ENCODE measurements around the gene SLC44A4. TPM values are rescaled to one million over a fixed set of nuclear protein-coding genes. Genes with fewer than 3 reads are reported as not detected.

Gene SLC44A4
- total and polyA plus RNA-seq, 9 of the 15 experiments (the other 6 are each of a cell fraction or from before 2014, with no cell fraction given), result 7.9 to 18.6 (median 11.2) TPM

DNA sequence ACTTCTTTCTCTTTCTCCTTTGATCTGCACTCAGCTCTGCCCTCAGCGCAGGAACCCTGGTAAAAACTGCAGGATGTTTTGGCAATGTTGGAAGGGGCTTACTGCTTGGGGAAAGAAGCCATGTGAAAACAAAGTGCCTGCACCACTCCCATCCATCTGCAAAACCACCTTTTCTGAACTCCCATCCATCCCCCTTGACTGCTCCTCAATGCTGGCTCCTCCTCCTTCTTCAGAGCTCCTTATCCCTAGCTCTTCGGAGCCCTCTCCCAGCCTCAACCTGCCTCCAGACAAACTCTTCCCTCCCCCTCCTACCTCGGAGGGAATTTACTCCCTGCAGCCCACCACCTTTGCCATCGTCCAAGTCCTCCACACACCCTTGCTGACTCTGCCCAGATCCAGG lies 27.3 kb upstream of the SLC44A4 start (continued):
- no peak for TF ChIP-seq HNRNPUL1 (IDR thresholded peaks at IDR 0.05; ENCODE audit: low read length)
- no peak for TF ChIP-seq ZNF263 (CRISPR knock-in tag; IDR thresholded peaks at IDR 0.05; ENCODE audit: borderline replicate concordance)
- no peak for TF ChIP-seq MXI1 (IDR thresholded peaks at IDR 0.05; ENCODE audit: low read depth, low read length)

GRCh38 chr6:31905041-31905440 lies 26.2 kb upstream of the SLC44A4 start:
- no TSS peak for BruUV-seq (replicated peaks)
- H4K20me1 ChIP-seq (replicated peaks; ENCODE audit: control insufficient read depth, insufficient read depth, low read length), result no peaks in the 10 kb centered on the region
- no peak overlapping the region for H3K27ac ChIP-seq (ENCODE audit: extremely low read depth, low read depth, low read length)
- DNase-seq (ENCODE audit: extremely low read depth in 1 of 4, low spot score in 3 of 4), result no peak
- H3K27me3 ChIP-seq (ENCODE audit: control insufficient read depth in 2 of 2, insufficient read depth in 2 of 2, low read length in 2 of 2), result no peaks in the 10 kb centered on the region
- ChIA-PET POLR2A (no interaction called here), CTCF (ENCODE audit: low intra/inter-chr PET ratio) (no interaction called here)
- H2AFZ ChIP-seq (ENCODE audit: low read depth, low read length), result no peak overlapping the region
- no peak overlapping the region for H3K9ac ChIP-seq (ENCODE audit: insufficient read depth in 1 of 2, low read depth in 2 of 2, low read length in 2 of 2)
- intact Hi-C loops (cut with micrococcal nuclease) (loop anchor here (10.0 kb wide), 1 partner anchor 290 kb away; the partner anchor contains the start of genes GPSM3 and PBX2), in situ Hi-C loops (cut with MboI) (no loop called here)
- peaks cover 28 to 44% of the 10 kb centered on the region in 2 experiments for H3K4me1 ChIP-seq (replicated peaks in 1 of 2; ENCODE audit: control insufficient read depth in 2 of 2, insufficient read depth in 2 of 2, low read length in 2 of 2)
- no peak overlapping the region for H3K4me2 ChIP-seq (ENCODE audit: insufficient read depth, low read length)
- H3K4me3 ChIP-seq, result no peak overlapping the region
- WGBS (ENCODE audit: insufficient coverage, low coverage, missing lambda C conversion rate), result 71% methylated on average over 1 of the region's 1 CpG
- no peaks in the 10 kb centered on the region for H3K9me1 ChIP-seq (ENCODE audit: control insufficient read depth, insufficient read depth, low read length)
- ATAC-seq, result no peak
- H3K79me2 ChIP-seq (ENCODE audit: control insufficient read depth, insufficient read depth, low read length), result peaks cover 11% of the 10 kb centered on the region
- H3K36me3 ChIP-seq (ENCODE audit: control insufficient read depth, insufficient read depth, low read length), result peaks cover 7% of the 10 kb centered on the region; the same call in 1 of the 3 replicates
- no peak for FAIRE-seq
- no peaks in the 10 kb centered on the region for H3K9me3 ChIP-seq (replicated peaks; ENCODE audit: control insufficient read depth, insufficient read depth, low read depth, low read length)
- no peak for TF ChIP-seq MTA1 (IDR thresholded peaks at IDR 0.05; ENCODE audit: borderline replicate concordance)
- TF ChIP-seq, protein P1, sequence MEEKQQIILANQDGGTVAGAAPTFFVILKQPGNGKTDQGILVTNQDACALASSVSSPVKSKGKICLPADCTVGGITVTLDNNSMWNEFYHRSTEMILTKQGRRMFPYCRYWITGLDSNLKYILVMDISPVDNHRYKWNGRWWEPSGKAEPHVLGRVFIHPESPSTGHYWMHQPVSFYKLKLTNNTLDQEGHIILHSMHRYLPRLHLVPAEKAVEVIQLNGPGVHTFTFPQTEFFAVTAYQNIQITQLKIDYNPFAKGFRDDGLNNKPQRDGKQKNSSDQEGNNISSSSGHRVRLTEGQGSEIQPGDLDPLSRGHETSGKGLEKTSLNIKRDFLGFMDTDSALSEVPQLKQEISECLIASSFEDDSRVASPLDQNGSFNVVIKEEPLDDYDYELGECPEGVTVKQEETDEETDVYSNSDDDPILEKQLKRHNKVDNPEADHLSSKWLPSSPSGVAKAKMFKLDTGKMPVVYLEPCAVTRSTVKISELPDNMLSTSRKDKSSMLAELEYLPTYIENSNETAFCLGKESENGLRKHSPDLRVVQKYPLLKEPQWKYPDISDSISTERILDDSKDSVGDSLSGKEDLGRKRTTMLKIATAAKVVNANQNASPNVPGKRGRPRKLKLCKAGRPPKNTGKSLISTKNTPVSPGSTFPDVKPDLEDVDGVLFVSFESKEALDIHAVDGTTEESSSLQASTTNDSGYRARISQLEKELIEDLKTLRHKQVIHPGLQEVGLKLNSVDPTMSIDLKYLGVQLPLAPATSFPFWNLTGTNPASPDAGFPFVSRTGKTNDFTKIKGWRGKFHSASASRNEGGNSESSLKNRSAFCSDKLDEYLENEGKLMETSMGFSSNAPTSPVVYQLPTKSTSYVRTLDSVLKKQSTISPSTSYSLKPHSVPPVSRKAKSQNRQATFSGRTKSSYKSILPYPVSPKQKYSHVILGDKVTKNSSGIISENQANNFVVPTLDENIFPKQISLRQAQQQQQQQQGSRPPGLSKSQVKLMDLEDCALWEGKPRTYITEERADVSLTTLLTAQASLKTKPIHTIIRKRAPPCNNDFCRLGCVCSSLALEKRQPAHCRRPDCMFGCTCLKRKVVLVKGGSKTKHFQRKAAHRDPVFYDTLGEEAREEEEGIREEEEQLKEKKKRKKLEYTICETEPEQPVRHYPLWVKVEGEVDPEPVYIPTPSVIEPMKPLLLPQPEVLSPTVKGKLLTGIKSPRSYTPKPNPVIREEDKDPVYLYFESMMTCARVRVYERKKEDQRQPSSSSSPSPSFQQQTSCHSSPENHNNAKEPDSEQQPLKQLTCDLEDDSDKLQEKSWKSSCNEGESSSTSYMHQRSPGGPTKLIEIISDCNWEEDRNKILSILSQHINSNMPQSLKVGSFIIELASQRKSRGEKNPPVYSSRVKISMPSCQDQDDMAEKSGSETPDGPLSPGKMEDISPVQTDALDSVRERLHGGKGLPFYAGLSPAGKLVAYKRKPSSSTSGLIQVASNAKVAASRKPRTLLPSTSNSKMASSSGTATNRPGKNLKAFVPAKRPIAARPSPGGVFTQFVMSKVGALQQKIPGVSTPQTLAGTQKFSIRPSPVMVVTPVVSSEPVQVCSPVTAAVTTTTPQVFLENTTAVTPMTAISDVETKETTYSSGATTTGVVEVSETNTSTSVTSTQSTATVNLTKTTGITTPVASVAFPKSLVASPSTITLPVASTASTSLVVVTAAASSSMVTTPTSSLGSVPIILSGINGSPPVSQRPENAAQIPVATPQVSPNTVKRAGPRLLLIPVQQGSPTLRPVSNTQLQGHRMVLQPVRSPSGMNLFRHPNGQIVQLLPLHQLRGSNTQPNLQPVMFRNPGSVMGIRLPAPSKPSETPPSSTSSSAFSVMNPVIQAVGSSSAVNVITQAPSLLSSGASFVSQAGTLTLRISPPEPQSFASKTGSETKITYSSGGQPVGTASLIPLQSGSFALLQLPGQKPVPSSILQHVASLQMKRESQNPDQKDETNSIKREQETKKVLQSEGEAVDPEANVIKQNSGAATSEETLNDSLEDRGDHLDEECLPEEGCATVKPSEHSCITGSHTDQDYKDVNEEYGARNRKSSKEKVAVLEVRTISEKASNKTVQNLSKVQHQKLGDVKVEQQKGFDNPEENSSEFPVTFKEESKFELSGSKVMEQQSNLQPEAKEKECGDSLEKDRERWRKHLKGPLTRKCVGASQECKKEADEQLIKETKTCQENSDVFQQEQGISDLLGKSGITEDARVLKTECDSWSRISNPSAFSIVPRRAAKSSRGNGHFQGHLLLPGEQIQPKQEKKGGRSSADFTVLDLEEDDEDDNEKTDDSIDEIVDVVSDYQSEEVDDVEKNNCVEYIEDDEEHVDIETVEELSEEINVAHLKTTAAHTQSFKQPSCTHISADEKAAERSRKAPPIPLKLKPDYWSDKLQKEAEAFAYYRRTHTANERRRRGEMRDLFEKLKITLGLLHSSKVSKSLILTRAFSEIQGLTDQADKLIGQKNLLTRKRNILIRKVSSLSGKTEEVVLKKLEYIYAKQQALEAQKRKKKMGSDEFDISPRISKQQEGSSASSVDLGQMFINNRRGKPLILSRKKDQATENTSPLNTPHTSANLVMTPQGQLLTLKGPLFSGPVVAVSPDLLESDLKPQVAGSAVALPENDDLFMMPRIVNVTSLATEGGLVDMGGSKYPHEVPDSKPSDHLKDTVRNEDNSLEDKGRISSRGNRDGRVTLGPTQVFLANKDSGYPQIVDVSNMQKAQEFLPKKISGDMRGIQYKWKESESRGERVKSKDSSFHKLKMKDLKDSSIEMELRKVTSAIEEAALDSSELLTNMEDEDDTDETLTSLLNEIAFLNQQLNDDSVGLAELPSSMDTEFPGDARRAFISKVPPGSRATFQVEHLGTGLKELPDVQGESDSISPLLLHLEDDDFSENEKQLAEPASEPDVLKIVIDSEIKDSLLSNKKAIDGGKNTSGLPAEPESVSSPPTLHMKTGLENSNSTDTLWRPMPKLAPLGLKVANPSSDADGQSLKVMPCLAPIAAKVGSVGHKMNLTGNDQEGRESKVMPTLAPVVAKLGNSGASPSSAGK (IDR thresholded peaks at IDR 0.05), result no peak
- TF ChIP-seq, protein P2, sequence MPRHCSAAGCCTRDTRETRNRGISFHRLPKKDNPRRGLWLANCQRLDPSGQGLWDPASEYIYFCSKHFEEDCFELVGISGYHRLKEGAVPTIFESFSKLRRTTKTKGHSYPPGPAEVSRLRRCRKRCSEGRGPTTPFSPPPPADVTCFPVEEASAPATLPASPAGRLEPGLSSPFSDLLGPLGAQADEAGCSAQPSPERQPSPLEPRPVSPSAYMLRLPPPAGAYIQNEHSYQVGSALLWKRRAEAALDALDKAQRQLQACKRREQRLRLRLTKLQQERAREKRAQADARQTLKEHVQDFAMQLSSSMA (CRISPR knock-in tag; IDR thresholded peaks at IDR 0.05), result no peak
